ENCODE data around the gene GORASP1. TPM values are rescaled to one million over a fixed set of nuclear protein-coding genes. Genes with fewer than 3 reads are reported as not detected.

Gene GORASP1
- total RNA-seq, 1 donor from 2014 or later, result 86.9 TPM

DNA sequence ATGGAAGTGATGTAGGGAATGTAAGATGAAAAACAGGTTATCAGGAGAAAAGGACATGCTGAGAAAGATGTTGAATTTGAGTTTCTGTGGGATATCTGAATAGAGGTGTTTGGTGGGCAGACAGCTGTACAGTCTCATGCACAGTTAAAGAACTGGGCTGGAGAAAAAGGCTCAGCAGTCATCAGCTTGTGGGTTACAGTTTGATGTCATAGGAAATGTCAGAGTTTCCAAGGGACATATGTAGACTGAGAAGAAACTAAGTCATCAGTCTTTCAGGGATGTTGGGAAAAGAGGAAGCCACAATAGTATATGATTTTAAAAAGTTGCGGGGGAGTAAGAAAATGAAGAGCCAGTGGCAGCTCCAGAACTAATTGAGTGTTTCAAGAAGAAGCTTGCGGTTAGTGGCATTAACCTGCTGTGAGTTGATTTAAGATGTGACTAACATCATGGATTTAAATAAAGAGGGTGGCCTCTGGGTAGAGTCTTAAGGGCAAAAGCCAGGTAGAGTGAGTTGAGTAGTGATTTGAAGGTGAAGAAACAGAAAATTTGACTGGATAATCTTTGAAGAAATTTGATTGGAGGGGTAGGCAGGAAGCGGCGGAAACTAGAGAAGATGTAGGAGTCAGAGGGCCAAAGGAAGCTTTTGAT is 24.6 kb downstream of the GORASP1 start:
- TF ChIP-seq, protein P1, sequence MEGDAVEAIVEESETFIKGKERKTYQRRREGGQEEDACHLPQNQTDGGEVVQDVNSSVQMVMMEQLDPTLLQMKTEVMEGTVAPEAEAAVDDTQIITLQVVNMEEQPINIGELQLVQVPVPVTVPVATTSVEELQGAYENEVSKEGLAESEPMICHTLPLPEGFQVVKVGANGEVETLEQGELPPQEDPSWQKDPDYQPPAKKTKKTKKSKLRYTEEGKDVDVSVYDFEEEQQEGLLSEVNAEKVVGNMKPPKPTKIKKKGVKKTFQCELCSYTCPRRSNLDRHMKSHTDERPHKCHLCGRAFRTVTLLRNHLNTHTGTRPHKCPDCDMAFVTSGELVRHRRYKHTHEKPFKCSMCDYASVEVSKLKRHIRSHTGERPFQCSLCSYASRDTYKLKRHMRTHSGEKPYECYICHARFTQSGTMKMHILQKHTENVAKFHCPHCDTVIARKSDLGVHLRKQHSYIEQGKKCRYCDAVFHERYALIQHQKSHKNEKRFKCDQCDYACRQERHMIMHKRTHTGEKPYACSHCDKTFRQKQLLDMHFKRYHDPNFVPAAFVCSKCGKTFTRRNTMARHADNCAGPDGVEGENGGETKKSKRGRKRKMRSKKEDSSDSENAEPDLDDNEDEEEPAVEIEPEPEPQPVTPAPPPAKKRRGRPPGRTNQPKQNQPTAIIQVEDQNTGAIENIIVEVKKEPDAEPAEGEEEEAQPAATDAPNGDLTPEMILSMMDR (IDR thresholded peaks at IDR 0.05), result no peak
- no peak overlapping the region for H3K27ac ChIP-seq
- ATAC-seq (no peak), DNase-seq (no peak)
- intact Hi-C loops (cut with DNase I), result no loop called here
- peaks cover 61% of the 10 kb centered on the region for H3K36me3 ChIP-seq
- H3K4me3 ChIP-seq, result no peak overlapping the region
- no peaks in the 10 kb centered on the region for H3K9me3 ChIP-seq
- H3K27me3 ChIP-seq, result no peaks in the 10 kb centered on the region
- no peaks in the 10 kb centered on the region for H3K4me1 ChIP-seq

DNA sequence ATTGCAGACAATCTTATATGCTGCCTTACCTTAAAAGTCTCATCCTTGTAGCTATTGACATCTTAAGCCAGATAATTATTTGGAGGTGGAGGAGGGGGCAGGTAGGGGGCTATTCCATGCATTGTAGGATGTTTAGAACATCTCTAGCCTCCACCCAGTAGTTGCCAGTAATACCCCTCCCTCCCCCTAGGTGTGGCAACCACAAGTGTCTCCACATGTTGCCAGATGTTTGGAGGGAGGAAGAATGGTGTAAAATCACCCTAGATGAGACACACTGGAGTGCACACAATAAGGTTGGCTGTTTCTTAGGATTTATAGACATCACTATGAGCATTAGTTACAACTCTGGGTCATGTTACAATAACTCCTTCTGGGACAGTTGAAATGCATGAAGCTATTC is 27.4 kb downstream of the GORASP1 start:
- intact Hi-C loops (cut with DNase I), result no loop called here
- no peak overlapping the region for H3K4me3 ChIP-seq
- H3K27me3 ChIP-seq, result no peaks in the 10 kb centered on the region
- no peaks in the 10 kb centered on the region for H3K4me1 ChIP-seq
- H3K27ac ChIP-seq, result no peak overlapping the region
- H3K9me3 ChIP-seq, result no peaks in the 10 kb centered on the region
- TF ChIP-seq, protein P1 (IDR thresholded peaks at IDR 0.05), result no peak
- DNase-seq (no peak), ATAC-seq (no peak)
- peaks cover 63% of the 10 kb centered on the region for H3K36me3 ChIP-seq

DNA sequence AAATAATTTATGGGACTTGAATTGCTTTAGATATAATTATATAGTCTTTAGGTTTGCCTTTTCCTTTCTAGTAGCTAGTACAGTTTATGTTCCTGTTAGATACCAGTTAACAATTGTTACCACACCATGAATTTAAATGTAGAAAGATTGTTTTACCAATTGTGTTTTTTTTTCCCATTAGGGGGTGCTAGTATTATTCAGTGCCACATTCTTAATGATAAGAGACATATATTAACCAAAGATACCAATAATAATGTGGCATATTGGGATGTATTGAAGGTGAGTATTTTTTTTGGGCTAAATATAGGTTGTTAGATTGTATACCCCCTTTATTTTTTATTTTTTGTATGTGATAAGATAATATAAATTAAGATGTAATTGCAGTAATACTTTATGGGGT is 27.9 kb downstream of the GORASP1 start:
- TF ChIP-seq, protein P1 (IDR thresholded peaks at IDR 0.05), result no peak
- no peak overlapping the region for H3K4me3 ChIP-seq
- intact Hi-C loops (cut with DNase I), result no loop called here
- H3K9me3 ChIP-seq, result no peaks in the 10 kb centered on the region
- no peaks in the 10 kb centered on the region for H3K4me1 ChIP-seq
- peaks cover 66% of the 10 kb centered on the region for H3K36me3 ChIP-seq
- no peak for DNase-seq
- ATAC-seq, result no peak
- H3K27ac ChIP-seq, result no peak overlapping the region
- H3K27me3 ChIP-seq, result no peaks in the 10 kb centered on the region

DNA sequence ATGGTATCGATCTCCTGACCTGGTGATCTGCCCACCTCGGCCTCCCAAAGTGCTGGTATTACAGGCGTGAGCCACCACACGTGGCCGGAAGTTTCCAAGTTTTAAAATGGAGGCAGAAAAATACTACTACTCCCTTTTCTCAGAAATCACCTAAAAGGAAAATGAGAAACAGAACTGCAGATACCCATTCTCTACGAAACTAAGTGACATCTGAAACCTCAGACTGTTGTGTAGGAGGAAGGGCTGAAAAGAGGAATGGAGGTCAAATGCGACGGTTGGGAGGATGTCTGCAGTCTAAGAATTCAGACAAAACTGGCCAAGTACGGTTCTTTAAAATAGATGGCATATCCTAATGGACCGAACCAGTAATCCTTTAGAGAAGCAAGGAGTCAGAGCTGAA is 31.5 kb downstream of the GORASP1 start:
- TF ChIP-seq, protein P1 (IDR thresholded peaks at IDR 0.05), result no peak
- intact Hi-C loops (cut with DNase I), result no loop called here
- H3K4me3 ChIP-seq, result no peak overlapping the region
- H3K4me1 ChIP-seq, result no peaks in the 10 kb centered on the region
- ATAC-seq (no peak), DNase-seq (no peak)
- no peaks in the 10 kb centered on the region for H3K9me3 ChIP-seq
- H3K36me3 ChIP-seq, result peaks cover 75% of the 10 kb centered on the region
- no peaks in the 10 kb centered on the region for H3K27me3 ChIP-seq
- no peak overlapping the region for H3K27ac ChIP-seq

DNA sequence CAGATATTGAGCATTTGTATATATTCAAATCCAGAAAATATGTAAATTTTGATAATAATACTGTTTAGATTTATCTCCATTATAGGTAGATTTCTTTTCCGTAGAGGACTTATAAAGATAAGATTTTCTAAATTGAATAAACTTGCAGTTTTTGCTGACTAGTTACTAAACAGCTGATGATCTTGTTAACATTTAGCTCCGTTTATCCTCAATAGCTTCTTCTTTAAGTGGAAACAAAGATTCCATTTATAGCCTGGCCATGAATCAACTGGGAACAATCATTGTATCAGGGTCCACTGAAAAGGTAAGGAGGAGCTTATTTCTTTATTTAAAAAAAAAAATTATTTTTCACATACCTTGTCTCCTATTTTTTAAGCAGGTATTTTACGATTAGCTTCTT is 38.9 kb downstream of the GORASP1 start:
- Histone ChIP-seq H3K4me3 (no peak overlapping the region), H3K27ac (no peak overlapping the region), H3K27me3 (no peaks in the 10 kb centered on the region), H3K9me3 (no peaks in the 10 kb centered on the region), H3K36me3 (peaks cover 72% of the 10 kb centered on the region), H3K4me1 (no peaks in the 10 kb centered on the region)
- no peak for ATAC-seq
- TF ChIP-seq, protein P1 (IDR thresholded peaks at IDR 0.05), result no peak
- DNase-seq, result no peak
- intact Hi-C loops (cut with DNase I), result no loop called here

DNA sequence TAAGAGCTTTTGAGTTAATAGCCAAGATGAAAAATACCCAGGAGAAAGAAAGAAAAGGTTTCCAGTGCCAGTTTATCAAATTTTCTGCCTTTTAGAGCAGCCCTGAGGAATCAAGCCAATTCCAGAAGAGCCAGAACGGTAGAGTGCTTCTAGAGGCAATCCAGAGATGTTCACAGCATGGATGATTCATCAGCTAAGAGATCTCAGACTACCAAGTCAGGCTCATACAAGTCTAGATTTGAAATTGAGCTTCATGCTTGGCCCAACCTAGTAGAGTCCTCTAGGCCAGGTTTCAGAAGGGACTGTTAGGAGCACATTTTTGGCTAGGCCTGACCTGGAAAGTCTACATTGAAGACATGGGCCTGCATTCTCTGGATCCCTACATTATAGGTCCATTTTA is 40.1 kb downstream of the GORASP1 start:
- no peak for DNase-seq
- TF ChIP-seq, protein P1 (IDR thresholded peaks at IDR 0.05), result no peak
- Histone ChIP-seq H3K4me1 (no peaks in the 10 kb centered on the region), H3K27ac (no peak overlapping the region), H3K36me3 (peaks cover 62% of the 10 kb centered on the region), H3K27me3 (no peaks in the 10 kb centered on the region), H3K9me3 (no peaks in the 10 kb centered on the region), H3K4me3 (no peak overlapping the region)
- intact Hi-C loops (cut with DNase I), result no loop called here
- ATAC-seq, result no peak
